Islet precursor cell (in vitro differentiated cells): ENCODE results near the gene GCK.
A peak's percentile ranks its signal among the peaks of the same experiment; 100 is the strongest.

Experiments
- DNase-seq: peaks from one replicate; pipeline ENCODE4 v3.0.0-alpha.2; 2018

The GCK gene

GRCh38 chr7:44222074-44222473, 32.8 kb upstream of the GCK start:
- no peak for DNase-seq

DNA sequence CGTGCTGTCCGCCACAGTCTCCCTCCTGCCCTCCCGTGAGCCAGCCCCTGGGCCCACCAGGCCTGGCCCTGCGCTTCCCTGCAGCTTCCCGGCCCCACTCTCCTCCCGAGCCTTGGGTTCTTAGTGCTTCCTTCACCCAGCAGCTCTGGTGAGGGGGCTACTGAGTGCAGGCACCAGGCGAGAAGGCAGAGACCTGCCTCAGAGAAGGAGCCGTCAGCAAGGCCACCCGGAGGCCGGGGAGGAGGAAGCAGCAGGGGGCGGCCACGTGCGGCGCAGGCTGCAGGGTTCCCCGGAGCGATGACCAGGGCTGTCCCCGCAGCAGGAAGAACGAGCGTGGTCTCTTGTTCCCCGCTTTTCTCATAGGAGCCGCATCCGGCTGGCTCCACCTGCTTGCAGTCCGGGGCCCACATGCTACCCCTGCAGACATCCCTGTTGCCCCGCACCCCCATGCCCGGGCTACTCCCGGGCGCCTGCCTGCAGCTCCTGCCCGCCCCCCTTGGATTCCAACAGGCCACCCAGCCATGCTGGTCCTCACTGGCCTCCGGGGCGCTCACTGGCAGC, 32.1 kb upstream of the GCK start:
- DNase-seq, result peak; percentile 79

DNA sequence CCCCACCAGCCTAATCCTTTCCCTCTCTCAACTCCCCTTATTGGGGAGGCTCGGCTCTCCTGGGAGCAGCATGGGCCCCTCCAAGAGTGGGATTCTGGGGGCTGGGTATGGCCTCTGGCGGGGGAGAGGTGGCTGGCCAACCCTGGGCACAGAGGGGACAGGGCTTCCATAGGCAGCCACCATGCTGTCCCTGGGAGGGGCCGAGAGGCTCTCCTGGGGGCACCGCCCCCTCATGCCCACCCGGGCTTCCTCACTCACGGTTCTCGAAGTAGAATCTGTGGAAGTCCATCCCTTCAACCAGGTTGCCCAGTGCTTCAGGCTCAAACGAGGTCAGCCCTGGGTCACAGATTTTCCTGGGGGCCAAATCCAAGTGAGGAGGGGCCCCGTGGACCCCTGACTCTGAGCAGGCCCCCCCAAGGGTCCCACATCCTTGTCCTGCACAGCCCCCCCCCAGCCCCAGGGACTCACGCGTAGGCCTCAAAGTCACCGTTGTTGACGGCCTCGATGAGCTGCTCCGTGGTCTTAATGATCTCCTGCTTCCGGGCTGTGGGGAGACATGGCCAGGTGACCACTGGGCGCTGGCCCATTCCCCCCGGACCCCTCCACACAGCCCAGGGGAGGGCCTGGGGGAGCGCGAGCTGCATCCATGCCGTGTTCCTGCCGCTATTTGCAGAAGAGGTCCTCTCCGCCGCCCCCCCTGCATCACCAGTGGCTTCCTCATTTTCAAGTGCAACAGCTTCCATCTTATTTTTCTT, 31.3 kb upstream of the GCK start:
- no peak for DNase-seq

- no peak for DNase-seq
Measured at GRCh38 chr7:44220046-44220357, 30.8 kb upstream of the GCK start.

DNA sequence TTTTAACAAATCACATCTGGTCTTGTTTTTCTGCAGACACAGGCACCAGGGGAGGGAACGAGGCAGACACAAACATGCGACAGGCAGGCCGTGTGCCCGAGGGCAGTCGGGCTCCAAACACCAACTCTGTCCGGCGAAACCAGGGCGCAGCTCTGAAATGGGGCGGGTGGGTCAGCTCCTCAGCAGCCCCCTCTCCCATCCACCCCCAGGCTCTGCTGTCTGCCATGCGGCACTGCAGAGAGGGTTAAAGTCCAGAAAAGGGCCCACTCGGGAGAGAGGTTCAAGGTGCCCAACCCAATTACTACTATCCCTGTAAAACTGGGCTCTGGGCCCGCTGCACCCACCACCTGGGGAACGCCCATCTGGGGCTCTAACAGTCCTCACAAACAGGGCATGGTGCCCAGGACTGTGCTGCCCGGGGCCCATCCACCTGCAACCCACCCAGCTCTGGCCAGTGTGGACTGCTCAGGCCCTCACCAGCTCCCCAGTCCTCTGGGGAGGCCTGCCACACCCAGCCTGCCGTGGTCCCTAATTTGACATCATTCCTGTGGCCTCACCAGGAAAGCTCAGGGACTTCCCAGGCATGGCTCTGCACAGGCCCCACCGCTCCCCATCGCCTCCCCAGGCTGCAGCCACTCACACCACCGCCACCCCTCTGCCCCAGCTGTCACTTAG, 30.3 kb upstream of the GCK start:
- DNase-seq, result no peak

DNA sequence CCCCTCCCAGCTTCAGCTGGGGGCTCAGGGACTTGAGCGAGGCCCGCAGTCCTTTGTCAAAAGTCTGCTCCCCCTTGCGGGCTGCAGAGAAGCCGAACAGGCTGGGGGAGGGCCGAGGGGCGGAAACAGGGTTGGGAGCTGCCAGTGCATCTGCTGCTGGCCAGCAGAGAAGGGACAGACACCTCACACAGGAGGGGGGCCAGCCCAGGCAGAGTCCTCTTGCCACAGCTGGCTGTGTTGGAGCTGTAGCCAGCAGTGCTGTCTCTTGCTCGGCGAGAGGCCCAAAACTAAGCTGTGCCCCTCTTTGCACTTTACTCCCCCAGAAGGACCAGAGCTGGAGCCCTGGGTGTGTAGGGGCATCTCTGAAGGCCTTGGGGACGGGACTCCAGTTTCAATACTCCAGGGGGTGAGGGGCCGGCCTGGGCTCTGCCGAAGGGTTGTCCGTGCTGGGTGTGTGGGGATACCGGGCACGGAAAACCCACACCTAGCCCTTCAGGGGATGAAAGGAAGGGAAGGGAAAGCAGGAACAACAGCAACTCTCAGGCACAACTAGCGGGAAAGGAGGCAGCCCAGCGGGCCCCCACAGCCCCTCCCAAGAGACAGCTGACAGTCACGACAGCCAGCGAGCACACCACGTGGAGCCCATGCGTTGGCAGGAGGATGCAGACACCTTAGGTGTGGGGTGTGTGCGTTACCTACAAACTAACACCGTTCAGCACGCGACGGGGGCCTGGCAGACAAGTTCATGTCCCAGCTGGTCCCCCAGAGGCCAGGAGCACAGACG, 29.4 kb upstream of the GCK start:
- peak; percentile 92 for DNase-seq

- no peak for DNase-seq
Measured at GRCh38 chr7:44217852-44218402, 28.7 kb upstream of the GCK start.

GRCh38 chr7:44217223-44217714, 28.0 kb upstream of the GCK start:
- DNase-seq, result no peak

DNA sequence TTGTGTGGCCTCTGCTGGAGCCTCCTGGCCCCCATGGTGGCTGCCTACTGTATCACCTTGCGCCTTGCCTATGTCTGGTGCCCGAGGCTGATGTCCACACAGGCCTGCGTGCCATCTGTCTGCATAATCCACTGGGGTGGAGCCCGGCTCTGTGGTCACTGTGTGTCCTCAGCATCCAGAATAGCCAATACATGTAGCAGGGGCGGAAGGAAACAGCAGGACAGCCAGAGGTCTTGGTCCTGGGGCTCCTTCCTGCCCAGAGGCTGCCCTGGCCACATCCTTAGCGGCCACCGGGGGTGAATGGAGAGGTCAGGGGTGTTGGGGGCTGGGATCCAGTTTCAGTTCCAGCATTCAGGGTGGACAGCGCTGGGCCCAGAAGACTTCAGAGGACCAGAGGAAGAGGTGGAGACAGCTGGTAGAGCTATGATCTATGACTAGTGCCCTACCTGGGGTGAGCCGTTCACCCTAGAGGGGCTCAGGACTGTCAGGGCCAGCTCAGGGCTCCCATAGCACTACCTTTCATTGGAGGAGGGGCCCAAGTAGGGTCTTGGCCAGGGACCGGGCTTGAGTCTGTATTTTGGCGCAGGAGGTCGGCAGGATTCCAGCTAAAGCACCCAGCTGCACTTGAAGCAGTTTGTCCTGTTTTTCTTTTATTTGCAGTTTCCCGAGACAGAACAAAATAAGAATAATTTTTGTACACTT, 27.4 kb upstream of the GCK start:
- no peak for DNase-seq

DNA sequence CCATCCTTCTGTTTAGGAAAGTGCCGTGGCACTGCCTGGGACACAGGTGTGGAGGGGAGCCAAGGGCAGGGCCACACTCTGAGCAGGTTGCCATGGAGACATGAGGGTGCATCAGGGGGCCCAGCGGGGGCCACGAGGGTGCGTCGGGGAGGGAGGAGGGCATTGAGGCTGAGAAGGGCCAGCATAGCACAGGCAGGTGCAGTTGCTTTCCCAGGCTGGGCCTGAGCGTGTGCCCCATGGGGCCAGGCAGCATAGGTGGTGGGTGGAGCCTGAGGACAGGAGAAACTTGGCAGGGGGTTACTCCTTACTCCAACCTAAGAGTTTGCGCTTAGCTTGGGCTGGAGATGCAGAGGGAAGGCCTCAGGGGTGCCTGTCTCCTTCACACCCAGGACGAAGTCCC, 26.8 kb upstream of the GCK start:
- DNase-seq, result no peak

DNA sequence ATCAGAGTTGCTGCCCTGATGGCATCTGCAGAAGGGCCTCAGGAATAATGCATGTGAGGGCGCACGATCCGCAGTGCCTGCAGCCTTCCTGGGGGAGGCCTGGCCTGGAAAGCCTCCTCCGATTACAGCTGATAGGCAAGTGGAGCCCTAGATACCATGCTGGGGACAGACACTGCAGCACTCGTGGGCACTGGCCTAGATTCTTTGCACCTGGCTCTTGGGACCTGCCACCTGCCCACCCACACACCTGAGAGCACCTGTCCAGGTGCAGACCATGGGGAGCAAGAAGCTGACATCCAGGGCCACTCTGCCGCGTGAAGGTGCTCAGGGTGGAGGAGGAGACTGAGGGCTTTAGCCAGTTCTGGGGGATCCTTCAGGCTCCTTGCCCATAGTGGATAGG, 26.3 kb upstream of the GCK start:
- DNase-seq, result no peak

GRCh38 chr7:44213877-44214388, 24.7 kb upstream of the GCK start:
- DNase-seq, result no peak

GRCh38 chr7:44213206-44213876, 24.1 kb upstream of the GCK start:
- no peak for DNase-seq

DNA sequence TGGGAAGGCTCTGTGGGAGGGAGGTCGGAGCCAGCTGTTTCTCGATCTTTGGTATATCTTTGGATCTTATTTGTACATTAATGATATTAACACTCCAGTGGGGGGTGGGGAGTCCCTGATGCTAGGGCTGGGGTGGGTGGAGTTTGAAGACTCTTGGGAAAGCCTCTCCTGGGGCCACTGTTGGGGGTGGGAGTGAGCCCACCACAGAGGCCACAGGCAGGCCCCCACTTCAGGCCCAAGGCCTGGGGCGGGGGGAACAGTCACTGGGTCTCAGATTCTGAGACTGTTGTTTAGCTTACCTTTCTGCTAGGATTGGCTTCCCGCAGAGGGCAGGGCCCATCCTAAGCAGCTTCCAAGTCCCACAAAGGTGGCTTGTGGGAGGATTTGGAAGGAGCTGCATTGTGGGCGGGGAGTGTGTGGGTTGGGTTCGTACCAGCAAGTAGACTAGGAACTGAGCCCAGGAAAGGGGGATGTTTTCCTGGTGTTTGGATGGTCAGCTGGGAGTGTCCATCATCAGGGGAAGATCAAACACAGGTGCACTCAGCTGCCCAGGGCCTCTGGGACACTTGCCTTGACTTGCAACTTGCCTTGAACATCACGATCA, 23.4 kb upstream of the GCK start:
- no peak for DNase-seq

DNA sequence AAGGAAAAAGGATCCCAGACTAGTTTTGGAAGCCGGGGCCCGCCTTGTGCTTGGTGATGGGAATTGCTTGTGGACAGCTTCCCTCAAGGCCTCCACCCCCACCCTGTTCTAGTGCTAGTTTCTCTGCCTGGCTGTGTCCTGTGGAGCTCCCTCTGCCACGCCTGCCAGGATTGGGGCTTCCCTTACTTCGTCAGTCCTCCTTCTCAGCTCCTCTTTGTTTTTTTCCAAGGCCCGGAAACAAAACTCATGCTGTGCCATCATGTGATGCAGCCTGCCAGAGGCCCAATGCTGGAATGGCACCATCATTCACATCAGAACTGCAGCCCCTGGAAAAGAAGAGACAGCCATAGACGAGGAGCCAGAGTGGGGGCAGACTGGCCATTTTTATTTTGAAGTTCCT, 22.8 kb upstream of the GCK start:
- DNase-seq, result no peak

- peak; percentile 44 for DNase-seq
Measured at GRCh38 chr7:44211126-44211675, 22.0 kb upstream of the GCK start.

DNA sequence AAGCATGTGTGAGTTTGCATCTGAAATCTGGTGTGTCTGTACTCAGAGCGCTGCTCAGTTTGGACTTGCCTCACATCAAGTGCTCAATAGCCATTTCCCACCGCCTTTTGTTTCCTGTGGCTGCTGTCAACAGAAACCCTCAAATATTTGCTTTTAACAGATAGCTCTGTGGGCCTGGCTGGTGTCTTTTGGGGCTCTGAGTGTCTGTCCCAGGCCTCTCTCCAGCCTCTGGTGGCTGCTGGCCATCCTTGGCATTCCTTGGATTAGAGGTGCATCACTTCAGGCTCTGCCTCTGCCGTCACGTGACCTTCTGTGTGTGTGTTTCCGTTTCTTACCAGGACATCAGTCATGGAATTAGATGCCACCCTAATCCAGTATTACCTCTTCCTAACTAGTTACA, 20.9 kb upstream of the GCK start:
- DNase-seq, result peak; percentile 23

GRCh38 chr7:44208085-44208484, 18.8 kb upstream of the GCK start:
- no peak for DNase-seq

DNA sequence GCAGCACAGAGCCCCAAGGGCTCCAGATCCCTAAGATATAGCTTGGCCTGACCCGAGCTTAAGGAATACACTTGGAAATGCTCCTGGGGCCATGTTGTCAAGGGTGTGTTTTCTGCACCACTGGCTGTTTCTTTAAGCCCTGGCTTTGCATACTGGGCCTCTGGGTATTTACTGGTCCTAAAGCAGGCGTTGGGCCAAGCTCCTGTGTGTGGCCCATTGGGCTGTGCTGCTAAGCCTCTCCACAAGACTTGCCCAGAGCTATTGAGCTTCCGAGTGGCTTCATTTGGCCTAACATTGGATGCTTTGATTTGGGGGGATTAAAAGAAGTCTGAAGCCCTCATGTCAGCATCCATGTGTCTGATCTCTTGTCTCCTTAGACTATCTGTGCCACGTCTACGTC, 16.8 kb upstream of the GCK start:
- no peak for DNase-seq

DNA sequence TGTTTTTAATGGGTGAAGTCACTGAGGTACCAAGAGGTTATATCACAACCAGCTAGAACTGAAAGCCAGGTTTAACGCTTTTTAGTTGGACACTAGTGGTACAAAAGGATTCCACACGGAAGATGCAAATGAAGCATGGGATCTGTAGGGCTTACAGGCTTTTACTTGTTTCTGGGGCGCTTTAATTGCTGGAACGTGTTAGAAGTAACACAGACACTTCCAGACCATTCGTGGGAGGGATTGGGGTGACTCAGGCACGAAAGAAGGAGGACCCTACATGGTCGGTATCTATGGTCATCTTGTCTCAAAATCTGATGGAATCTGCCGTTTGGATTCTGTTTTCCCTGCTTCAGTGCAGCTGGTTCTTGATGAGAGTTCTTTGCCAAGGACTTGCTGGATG, 12.6 kb upstream of the GCK start:
- DNase-seq, result no peak
